ENCODE measurements around the gene SCIN. TPM values are rescaled to one million over a fixed set of nuclear protein-coding genes. Genes with fewer than 3 reads are reported as not detected.

Gene SCIN
- total RNA-seq, 4 donors from 2014 or later = 9.1 to 257 (median 208) TPM

GRCh38 chr7:12531784-12532183 is 38.7 kb upstream of the SCIN start:
- TF ChIP-seq, protein P1, sequence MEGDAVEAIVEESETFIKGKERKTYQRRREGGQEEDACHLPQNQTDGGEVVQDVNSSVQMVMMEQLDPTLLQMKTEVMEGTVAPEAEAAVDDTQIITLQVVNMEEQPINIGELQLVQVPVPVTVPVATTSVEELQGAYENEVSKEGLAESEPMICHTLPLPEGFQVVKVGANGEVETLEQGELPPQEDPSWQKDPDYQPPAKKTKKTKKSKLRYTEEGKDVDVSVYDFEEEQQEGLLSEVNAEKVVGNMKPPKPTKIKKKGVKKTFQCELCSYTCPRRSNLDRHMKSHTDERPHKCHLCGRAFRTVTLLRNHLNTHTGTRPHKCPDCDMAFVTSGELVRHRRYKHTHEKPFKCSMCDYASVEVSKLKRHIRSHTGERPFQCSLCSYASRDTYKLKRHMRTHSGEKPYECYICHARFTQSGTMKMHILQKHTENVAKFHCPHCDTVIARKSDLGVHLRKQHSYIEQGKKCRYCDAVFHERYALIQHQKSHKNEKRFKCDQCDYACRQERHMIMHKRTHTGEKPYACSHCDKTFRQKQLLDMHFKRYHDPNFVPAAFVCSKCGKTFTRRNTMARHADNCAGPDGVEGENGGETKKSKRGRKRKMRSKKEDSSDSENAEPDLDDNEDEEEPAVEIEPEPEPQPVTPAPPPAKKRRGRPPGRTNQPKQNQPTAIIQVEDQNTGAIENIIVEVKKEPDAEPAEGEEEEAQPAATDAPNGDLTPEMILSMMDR (IDR thresholded peaks at IDR 0.05) = no peak
- no peak for TF ChIP-seq POLR2A (IDR thresholded peaks at IDR 0.05)
- DNase-seq = no peak
- H3K36me3 ChIP-seq = no peaks in the 10 kb centered on the region
- no peaks in the 10 kb centered on the region for H3K4me1 ChIP-seq
- H3K9me3 ChIP-seq = no peaks in the 10 kb centered on the region
- no peak overlapping the region for H3K4me3 ChIP-seq
- no peaks in the 10 kb centered on the region for H3K27me3 ChIP-seq
- H3K27ac ChIP-seq = no peak overlapping the region

DNA sequence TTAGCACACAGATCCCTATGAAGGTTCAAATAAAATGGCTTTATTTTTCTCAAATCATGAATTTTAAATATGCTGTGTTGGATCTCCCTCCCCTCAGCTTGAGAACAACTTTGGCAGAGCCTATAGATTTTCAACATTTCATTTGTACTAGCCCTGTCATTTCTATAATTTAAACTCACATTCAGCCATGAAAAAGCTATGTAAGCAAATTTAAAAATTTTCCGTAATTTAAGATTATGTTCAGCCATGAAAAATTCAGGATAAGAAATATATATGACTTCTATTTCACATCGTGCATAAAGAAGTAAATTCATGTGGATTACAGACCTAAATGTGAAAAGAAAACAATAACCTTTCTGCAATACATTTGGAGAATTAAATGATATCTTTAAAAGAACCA is 36.5 kb upstream of the SCIN start:
- no peak overlapping the region for H3K4me3 ChIP-seq
- H3K27ac ChIP-seq = no peak overlapping the region
- TF ChIP-seq POLR2A (IDR thresholded peaks at IDR 0.05) = no peak
- TF ChIP-seq, protein P1 (IDR thresholded peaks at IDR 0.05) = no peak
- no peak for DNase-seq
- no peaks in the 10 kb centered on the region for H3K4me1 ChIP-seq
- no peaks in the 10 kb centered on the region for H3K36me3 ChIP-seq
- H3K27me3 ChIP-seq = no peaks in the 10 kb centered on the region
- H3K9me3 ChIP-seq = no peaks in the 10 kb centered on the region

DNA sequence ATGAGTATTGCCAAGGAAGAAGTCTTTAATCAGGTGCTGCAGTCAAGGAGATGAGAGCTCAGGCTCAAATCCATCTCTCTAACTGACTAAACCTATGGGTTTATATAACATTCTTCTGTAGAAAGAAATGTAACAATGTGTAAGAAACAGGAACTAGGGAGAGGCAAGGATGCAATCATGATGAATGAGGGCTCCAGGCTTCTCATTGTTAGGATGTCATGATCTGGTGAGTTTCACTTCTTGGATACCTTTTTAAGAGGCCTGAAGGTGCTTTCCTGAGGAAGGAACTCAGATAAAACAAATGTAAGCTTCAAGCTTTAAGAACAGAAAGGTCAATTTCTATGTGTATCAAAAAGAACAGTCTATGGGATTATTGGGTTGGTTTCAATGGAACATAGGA is 30.8 kb upstream of the SCIN start:
- Histone ChIP-seq H3K9me3 (no peaks in the 10 kb centered on the region), H3K4me3 (no peak overlapping the region), H3K36me3 (no peaks in the 10 kb centered on the region), H3K4me1 (no peaks in the 10 kb centered on the region), H3K27ac (no peak overlapping the region), H3K27me3 (no peaks in the 10 kb centered on the region)
- TF ChIP-seq, protein P1 (IDR thresholded peaks at IDR 0.05) = no peak
- TF ChIP-seq POLR2A (IDR thresholded peaks at IDR 0.05) = no peak
- DNase-seq = no peak

DNA sequence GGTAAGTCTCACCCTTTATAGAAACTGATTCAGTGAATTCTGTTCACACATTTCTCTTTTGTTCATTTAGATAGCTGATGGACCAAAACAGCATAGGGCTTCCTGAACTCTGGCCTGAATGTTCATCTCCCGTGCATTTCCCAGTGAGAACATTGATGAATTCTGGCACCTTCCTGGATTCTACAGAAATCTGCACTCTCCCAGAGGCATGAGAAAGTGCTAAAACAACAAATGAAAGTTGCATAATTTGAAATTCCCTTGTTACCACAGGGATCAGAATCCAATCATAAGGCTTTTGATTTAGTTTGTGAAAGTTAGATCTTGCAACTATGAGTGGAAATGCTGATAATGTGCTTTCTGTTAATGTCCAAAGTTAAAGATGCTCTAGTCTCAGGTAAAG is 29.7 kb upstream of the SCIN start:
- no peaks in the 10 kb centered on the region for H3K9me3 ChIP-seq
- TF ChIP-seq, protein P1 (IDR thresholded peaks at IDR 0.05) = no peak
- no peak for TF ChIP-seq POLR2A (IDR thresholded peaks at IDR 0.05)
- no peak overlapping the region for H3K27ac ChIP-seq
- no peaks in the 10 kb centered on the region for H3K36me3 ChIP-seq
- DNase-seq = no peak
- H3K4me3 ChIP-seq = no peak overlapping the region
- no peaks in the 10 kb centered on the region for H3K27me3 ChIP-seq
- no peaks in the 10 kb centered on the region for H3K4me1 ChIP-seq

GRCh38 chr7:12543586-12543985 is 26.9 kb upstream of the SCIN start:
- Histone ChIP-seq H3K36me3 (no peaks in the 10 kb centered on the region), H3K9me3 (no peaks in the 10 kb centered on the region), H3K27ac (no peak overlapping the region), H3K4me3 (no peak overlapping the region), H3K4me1 (no peaks in the 10 kb centered on the region), H3K27me3 (no peaks in the 10 kb centered on the region)
- no peak for DNase-seq
- no peak for TF ChIP-seq POLR2A (IDR thresholded peaks at IDR 0.05)
- TF ChIP-seq, protein P1 (IDR thresholded peaks at IDR 0.05) = no peak

DNA sequence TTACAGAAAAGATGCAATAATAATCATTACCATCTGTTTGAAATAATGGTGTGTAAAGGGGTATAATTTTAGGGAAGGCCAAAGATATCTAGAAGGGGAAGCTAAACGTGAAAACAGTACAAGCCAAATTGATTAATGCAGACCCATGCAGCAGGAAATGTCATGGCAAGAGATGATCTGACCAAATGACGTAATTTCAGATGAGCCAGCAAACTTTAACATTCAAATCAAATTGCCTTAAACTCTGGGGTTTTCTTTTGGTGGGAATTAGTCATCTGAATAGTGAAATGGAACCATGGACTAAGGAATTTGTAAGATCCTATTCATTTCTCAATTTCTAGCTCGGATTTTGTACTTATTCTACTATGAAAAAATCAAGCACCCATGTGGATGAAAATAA is 21.4 kb upstream of the SCIN start:
- H3K9me3 ChIP-seq = no peaks in the 10 kb centered on the region
- H3K27ac ChIP-seq = no peak overlapping the region
- no peak overlapping the region for H3K4me3 ChIP-seq
- H3K36me3 ChIP-seq = no peaks in the 10 kb centered on the region
- no peaks in the 10 kb centered on the region for H3K4me1 ChIP-seq
- DNase-seq = no peak
- TF ChIP-seq POLR2A (IDR thresholded peaks at IDR 0.05) = no peak
- TF ChIP-seq, protein P1 (IDR thresholded peaks at IDR 0.05) = no peak
- no peaks in the 10 kb centered on the region for H3K27me3 ChIP-seq

Measured in Peyer's patch (tissue), 4 donors.